SU-DHL-6 (cell line): ENCODE data around the gene CIT.

ENCODE experiments used
- H2AFZ ChIP-seq: fragments of 200-600 bp; sonication (generic); 2 replicates; pipeline ENCODE4 v1.6.1; 2014; ENCODE audit warnings: low read depth, mild to moderate bottlenecking, moderate library complexity, mixed read lengths, antibody characterized with exemption, low read length; ENCODE audit not compliant: severe bottlenecking
- H3F3A ChIP-seq: fragments of 200-600 bp; shearing (Covaris generic); 2 replicates; pipeline ENCODE4 v1.6.0; 2016; ENCODE audit warnings: antibody characterized with exemption, mild to moderate bottlenecking; ENCODE audit not compliant: insufficient read depth
- H3K27ac ChIP-seq: fragments of 200-600 bp; sonication (generic); 2 replicates; pipeline ENCODE4 v1.5.1; 2016; ENCODE audit warnings: low read depth, mild to moderate bottlenecking, low read length, moderate library complexity, mixed read lengths
- H3K27me3 ChIP-seq: fragments of 200-600 bp; sonication (generic), shearing (Covaris generic); 2 replicates; pipeline ENCODE4 v1.6.0; 2014; ENCODE audit warnings: mild to moderate bottlenecking, low read length
- H3K36me3 ChIP-seq: fragments of 200-600 bp; sonication (generic); 2 replicates; pipeline ENCODE4 v1.6.1; 2014; ENCODE audit warnings: mild to moderate bottlenecking, low read length, mixed read lengths
- H3K4me2 ChIP-seq: fragments of 300-600, 200-600 bp; shearing (Covaris generic), sonication (generic); 2 replicates; pipeline ENCODE4 v1.6.0; 2014; ENCODE audit warnings: low read length, low read depth, mild to moderate bottlenecking; ENCODE audit not compliant: poor library complexity, severe bottlenecking
- H3K4me3 ChIP-seq: fragments of 200-600 bp; sonication (generic); 2 replicates; pipeline ENCODE4 v1.5.1; 2014; ENCODE audit warnings: antibody characterized with exemption, low read length, mild to moderate bottlenecking, mixed read lengths; ENCODE audit not compliant: insufficient read depth, poor library complexity, severe bottlenecking
- H3K79me2 ChIP-seq: fragments of 200-600 bp; sonication (generic); 2 replicates; pipeline ENCODE4 v1.6.1; 2014; ENCODE audit warnings: mild to moderate bottlenecking, low read length, moderate library complexity; ENCODE audit not compliant: insufficient read depth
- H3K9ac ChIP-seq: fragments of 200-600 bp; sonication (generic); 2 replicates; pipeline ENCODE4 v1.7.0; 2014; ENCODE audit warnings: mild to moderate bottlenecking, low read length
- H3K9me2 ChIP-seq: fragments of 200-600 bp; sonication (generic); replicated peaks from 2 replicates; pipeline ENCODE4 v1.6.1; 2014; ENCODE audit warnings: low read length; ENCODE audit not compliant: insufficient read depth
- H3K9me3 ChIP-seq: fragments of 200-600 bp; sonication (generic); 2 replicates; pipeline ENCODE4 v1.6.1; 2014; ENCODE audit warnings: low read length, mixed read lengths; ENCODE audit not compliant: insufficient read depth
- H4K20me1 ChIP-seq: fragments of 200-600 bp; sonication (generic); 2 replicates; pipeline ENCODE4 v1.6.1; 2014; ENCODE audit warnings: low read depth, mild to moderate bottlenecking, antibody characterized with exemption, low read length, moderate library complexity, mixed read lengths
- CTCF ChIP-seq: fragments of 200-600 bp; sonication (generic); IDR thresholded peaks from one replicate; pipeline ENCODE4 v1.5.1; 2017; ENCODE audit warnings: antibody characterized with exemption, mild to moderate bottlenecking, low read length, moderate library complexity; ENCODE audit not compliant: insufficient read depth, poor library complexity, severe bottlenecking
- EZH2phosphoT487 ChIP-seq: fragments of 200-600 bp; sonication (generic), shearing (Covaris generic); conservative IDR thresholded peaks from 2 replicates; pipeline ENCODE4 v1.6.1; 2018; ENCODE audit warnings: mild to moderate bottlenecking, antibody characterized with exemption, low read length, moderate library complexity, mixed read lengths

Gene CIT

GRCh38 chr12:119652665-119653064 lies 224.5 kb downstream of the CIT start:
- Histone ChIP-seq H3K9me3 (0 out of 2 replicates have a peak, but pooled peaks cover 4% of the 10 kb centered on the region), H3F3A (no peaks in the 10 kb centered on the region), H3K4me3 (no peak overlapping the region), H3K27me3 (0 out of 2 replicates have a peak, but pooled peaks cover 3% of the 10 kb centered on the region), H4K20me1 (no peaks in the 10 kb centered on the region), H3K9ac (no peak overlapping the region), H3K27ac (no peak overlapping the region), H3K4me2 (no peak overlapping the region), H2AFZ (no peak overlapping the region), H3K36me3 (no peaks in the 10 kb centered on the region), H3K9me2 (no peaks in the 10 kb centered on the region), H3K79me2 (no peaks in the 10 kb centered on the region)
- TF ChIP-seq EZH2phosphoT487 = no peak
- no peak for TF ChIP-seq CTCF

GRCh38 chr12:119649202-119649808 lies 227.8 kb downstream of the CIT start:
- Histone ChIP-seq H4K20me1 (no peaks in the 10 kb centered on the region), H3K9me3 (0 out of 2 replicates have a peak, but pooled peaks cover 4% of the 10 kb centered on the region), H3K36me3 (no peaks in the 10 kb centered on the region), H3K27me3 (0 out of 2 replicates have a peak, but pooled peaks cover 3% of the 10 kb centered on the region), H3K27ac (no peak overlapping the region), H3F3A (no peaks in the 10 kb centered on the region), H2AFZ (no peak overlapping the region), H3K4me2 (no peak overlapping the region), H3K79me2 (no peaks in the 10 kb centered on the region), H3K9ac (no peak overlapping the region), H3K4me3 (no peak overlapping the region), H3K9me2 (no peaks in the 10 kb centered on the region)
- TF ChIP-seq EZH2phosphoT487 = no peak
- peak; percentile 55 for TF ChIP-seq CTCF

GRCh38 chr12:119645535-119646059 lies 231.5 kb downstream of the CIT start:
- no peak overlapping the region for H3K4me3 ChIP-seq
- TF ChIP-seq EZH2phosphoT487 (no peak), CTCF (no peak)
- H3K9me3 ChIP-seq = no peaks in the 10 kb centered on the region
- H3K79me2 ChIP-seq = no peaks in the 10 kb centered on the region
- H4K20me1 ChIP-seq = no peaks in the 10 kb centered on the region
- no peak overlapping the region for H2AFZ ChIP-seq
- H3K9ac ChIP-seq = no peak overlapping the region
- H3F3A ChIP-seq = no peaks in the 10 kb centered on the region
- no peak overlapping the region for H3K27ac ChIP-seq
- no peaks in the 10 kb centered on the region for H3K9me2 ChIP-seq
- no peaks in the 10 kb centered on the region for H3K36me3 ChIP-seq
- no peak overlapping the region for H3K4me2 ChIP-seq
- H3K27me3 ChIP-seq = no peaks in the 10 kb centered on the region
